HepG2 (cell line): ENCODE results near the gene TMEM125. TPM values are rescaled to one million over a fixed set of nuclear protein-coding genes. Genes with fewer than 3 reads are reported as not detected.

Source experiments
- BCL3 ChIP-seq: sonication (generic); formaldehyde crosslinking; IDR thresholded peaks from 2 replicates; pipeline ENCODE4 v1.5.1; 2020; ENCODE audit warnings: mild to moderate bottlenecking, missing genetic modification reagents, moderate library complexity
- CBX5 ChIP-seq: sonication (generic); formaldehyde crosslinking; IDR thresholded peaks from 2 replicates; pipeline ENCODE4 v1.4.0; 2020; ENCODE audit warnings: missing genetic modification reagents, borderline replicate concordance
- GZF1 ChIP-seq: sonication (generic); formaldehyde crosslinking; IDR thresholded peaks from 2 replicates; pipeline ENCODE4 v1.5.1; 2020; ENCODE audit warnings: mild to moderate bottlenecking, missing genetic modification reagents
- KDM6A ChIP-seq: IDR thresholded peaks from 2 replicates; pipeline ENCODE4 v1.6.1; 2016; ENCODE audit warnings: low read depth
- MAFG ChIP-seq: sonication (generic); formaldehyde crosslinking; IDR thresholded peaks from 2 replicates; pipeline ENCODE4 v1.5.1; 2020; ENCODE audit warnings: mild to moderate bottlenecking, missing genetic modification reagents
- MIXL1 ChIP-seq: IDR thresholded peaks from 2 replicates; pipeline ENCODE4 v1.6.1; 2016
- MTF2 ChIP-seq: sonication (generic); formaldehyde crosslinking; IDR thresholded peaks from 2 replicates; pipeline ENCODE4 v1.5.0; 2020; ENCODE audit warnings: missing genetic modification reagents, borderline replicate concordance
- MYPOP ChIP-seq: sonication (generic); formaldehyde crosslinking; IDR thresholded peaks from 2 replicates; pipeline ENCODE4 v1.8.1; 2023; ENCODE audit warnings: mild to moderate bottlenecking, moderate library complexity, missing genetic modification reagents
- NFE2 ChIP-seq: sonication (generic); formaldehyde crosslinking; IDR thresholded peaks from 2 replicates; pipeline ENCODE4 v1.4.0; 2020; ENCODE audit warnings: missing genetic modification reagents
- NFIC ChIP-seq: IDR thresholded peaks from 2 replicates; pipeline ENCODE4 v1.6.1; 2012; ENCODE audit warnings: mild to moderate bottlenecking, low read length, inconsistent platforms
- NR3C1 ChIP-seq: sonication (generic); formaldehyde crosslinking; IDR thresholded peaks from 2 replicates; pipeline ENCODE4 v1.4.0; 2020; ENCODE audit warnings: missing genetic modification reagents
- POLR2AphosphoS5 ChIP-seq: IDR thresholded peaks from 2 replicates; pipeline ENCODE4 v1.6.1; 2012; ENCODE audit warnings: low read depth, low read length
- RFX1 ChIP-seq: fragments of 450-650 bp; IDR thresholded peaks from 2 replicates; pipeline ENCODE4 v1.6.1; 2017
- SOX5 ChIP-seq: IDR thresholded peaks from 2 replicates; pipeline ENCODE4 v1.6.1; 2016; ENCODE audit warnings: borderline replicate concordance
- SPEN ChIP-seq: sonication (generic); formaldehyde crosslinking; IDR thresholded peaks from 2 replicates; pipeline ENCODE4 v1.5.1; 2020; ENCODE audit warnings: low read depth, mild to moderate bottlenecking, missing genetic modification reagents
- ZNF17 ChIP-seq: sonication (generic); formaldehyde crosslinking; IDR thresholded peaks from 2 replicates; pipeline ENCODE4 v1.5.0; 2020; ENCODE audit warnings: mild to moderate bottlenecking, missing genetic modification reagents
- ZNF180 ChIP-seq: sonication (generic); formaldehyde crosslinking; IDR thresholded peaks from 2 replicates; pipeline ENCODE4 v1.4.0; 2020; ENCODE audit warnings: low read depth, missing genetic modification reagents, borderline replicate concordance
- ZNF225 ChIP-seq: sonication (generic); formaldehyde crosslinking; IDR thresholded peaks from 2 replicates; pipeline ENCODE4 v1.4.0; 2020; ENCODE audit warnings: mild to moderate bottlenecking, missing genetic modification reagents
- ZNF460 ChIP-seq: sonication (generic); formaldehyde crosslinking; IDR thresholded peaks from 2 replicates; pipeline ENCODE4 v1.5.1; 2020; ENCODE audit warnings: missing genetic modification reagents, mild to moderate bottlenecking, borderline replicate concordance
- ZNF562 ChIP-seq: sonication (generic); formaldehyde crosslinking; IDR thresholded peaks from 2 replicates; pipeline ENCODE4 v1.8.0; 2022; ENCODE audit warnings: missing genetic modification reagents, borderline replicate concordance
- ZNF563 ChIP-seq: sonication (generic); formaldehyde crosslinking; IDR thresholded peaks from 2 replicates; pipeline ENCODE4 v1.8.0; 2022; ENCODE audit warnings: mild to moderate bottlenecking, moderate library complexity, missing genetic modification reagents
- ZNF570 ChIP-seq: sonication (generic); formaldehyde crosslinking; IDR thresholded peaks from 2 replicates; pipeline ENCODE4 v1.4.0; 2020; ENCODE audit warnings: mild to moderate bottlenecking, missing genetic modification reagents, borderline replicate concordance
- ZNF639 ChIP-seq: conservative IDR thresholded peaks from 2 replicates; pipeline ENCODE4 v1.6.1; 2018; ENCODE audit warnings: missing genetic modification reagents
- ZNF644 ChIP-seq: IDR thresholded peaks from 2 replicates; pipeline ENCODE4 v1.6.1; 2016; ENCODE audit warnings: low read depth
- ZNF652 ChIP-seq: IDR thresholded peaks from 2 replicates; pipeline ENCODE4 v1.6.1; 2016; ENCODE audit warnings: low read depth, borderline replicate concordance
- ZNF704 ChIP-seq: sonication (generic); formaldehyde crosslinking; IDR thresholded peaks from 2 replicates; pipeline ENCODE4 v1.8.1; 2023; ENCODE audit warnings: mild to moderate bottlenecking, inconsistent platforms, moderate library complexity, missing genetic modification reagents, borderline replicate concordance
- ZNF768 ChIP-seq: sonication (generic); formaldehyde crosslinking; IDR thresholded peaks from 2 replicates; pipeline ENCODE4 v1.4.0; 2020; ENCODE audit warnings: missing genetic modification reagents
- ZSCAN29 ChIP-seq: sonication (generic); formaldehyde crosslinking; conservative IDR thresholded peaks from 2 replicates; pipeline ENCODE4 v1.4.0; 2020; ENCODE audit warnings: mild to moderate bottlenecking, missing genetic modification reagents
- polyA plus RNA-seq, 8 experiments: library from polyadenylated mRNA; depleted of rRNA in 3 of 8; stranded (reverse) in 7 of 8; unstranded in 1 of 8; fragments of >200 nt; fragmentation: Illumina TruSeq in 4 of 8; extraction: Trizol in 4 of 8; gene quantifications; 2 replicates each; pipeline versions ENCODE4 v1.2.1 to v1.2.3, GENCODE V29; 2011 to 2016; ENCODE audit warnings: low read depth in 4 of 8, missing spikeins in 1 of 8, mixed read lengths in 1 of 8; ENCODE audit not compliant: insufficient read depth in 1 of 8
- total RNA-seq, 5 experiments: library from RNA; depleted of rRNA; stranded (reverse); fragments of >200 nt; fragmentation: Illumina TruSeq; extraction: Trizol; gene quantifications; 2 replicates each; pipeline ENCODE4 v1.2.3, GENCODE V29; 2016; ENCODE audit warnings: low read depth in 1 of 5
- TF ChIP-seq, protein P1 (sequence below), 2 experiments: fragments of 450-650 bp in 1 of 2; sonication (generic) in 1 of 2; formaldehyde crosslinking; IDR thresholded peaks; 2 replicates each; pipeline versions ENCODE4 v1.5.0 to v1.8.0; 2020 to 2022; ENCODE audit warnings: mild to moderate bottlenecking in 1 of 2, missing genetic modification reagents in 1 of 2

The TMEM125 gene
- total and polyA plus RNA-seq, 2 of the 13 experiments (the other 11 are each of a cell fraction or from before 2014, with no cell fraction given), result 0.03 TPM; not detected in 1

GRCh38 chr1:43276673-43277072 is 6.9 kb downstream of the TMEM125 start (continued):
- TF ChIP-seq ZNF704 (CRISPR knock-in tag) (no peak), ZNF180 (CRISPR knock-in tag) (no peak), GZF1 (no peak), ZNF562 (CRISPR knock-in tag) (no peak), MTF2 (CRISPR knock-in tag) (no peak), ZNF639 (CRISPR knock-in tag) (no peak), SPEN (CRISPR knock-in tag) (no peak), BCL3 (CRISPR knock-in tag) (no peak), ZNF652 (no peak), MAFG (CRISPR knock-in tag) (no peak), ZNF17 (CRISPR knock-in tag) (no peak), MIXL1 (CRISPR knock-in tag) (peak; percentile 30; the same call in 1 of the 2 replicates), SOX5 (CRISPR knock-in tag) (peak; percentile 22; the same call in 1 of the 2 replicates), NFE2 (no peak), RFX1 (no peak), ZNF570 (CRISPR knock-in tag) (no peak), ZNF644 (CRISPR knock-in tag) (peak; percentile 82), KDM6A (peak; percentile 78), MYPOP (CRISPR knock-in tag) (no peak), ZNF460 (CRISPR knock-in tag) (no peak), ZSCAN29 (CRISPR knock-in tag) (no peak), CBX5 (CRISPR knock-in tag) (no peak), POLR2AphosphoS5 (peak; percentile 33; the same call in 1 of the 2 replicates), ZNF768 (CRISPR knock-in tag) (no peak), NR3C1 (CRISPR knock-in tag) (no peak), ZNF563 (CRISPR knock-in tag) (no peak), ZNF225 (CRISPR knock-in tag) (no peak), NFIC (no peak)
- TF ChIP-seq, protein P1, sequence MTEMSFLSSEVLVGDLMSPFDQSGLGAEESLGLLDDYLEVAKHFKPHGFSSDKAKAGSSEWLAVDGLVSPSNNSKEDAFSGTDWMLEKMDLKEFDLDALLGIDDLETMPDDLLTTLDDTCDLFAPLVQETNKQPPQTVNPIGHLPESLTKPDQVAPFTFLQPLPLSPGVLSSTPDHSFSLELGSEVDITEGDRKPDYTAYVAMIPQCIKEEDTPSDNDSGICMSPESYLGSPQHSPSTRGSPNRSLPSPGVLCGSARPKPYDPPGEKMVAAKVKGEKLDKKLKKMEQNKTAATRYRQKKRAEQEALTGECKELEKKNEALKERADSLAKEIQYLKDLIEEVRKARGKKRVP (CRISPR knock-in tag; IDR thresholded peaks at IDR 0.05), result no peak
